Stimulated activated naive B cell treated with anti-CD40 and anti-IgM and Interleukin-4, amounts not matched to agents 10 μg/mL and 1 μg/mL and 100 μg/mL, for 72 hours (primary cell): ENCODE results near the gene KIF21B.

Experiments
- ATAC-seq, 2 donors: fragments of 150-1000 bp; cut with Tn5 transposase; replicated peaks; 2 replicates each; pipeline ENCODE4 v1.10.0; 2021; ENCODE audit warnings: moderate library complexity in 1 of 2
- DNase-seq: peaks from one replicate; pipeline ENCODE4 v3.0.0; 2021
- H3K27ac Mint-ChIP-seq: one replicate; pipeline ENCODE4 v1.8.0; 2022; ENCODE audit warnings: mild to moderate bottlenecking, mixed read lengths
- H3K27me3 Mint-ChIP-seq, 2 donors: one replicate each; pipeline ENCODE4 v1.8.0; 2022; ENCODE audit warnings: mixed read lengths in 2 of 2
- H3K36me3 Mint-ChIP-seq, 2 donors: one replicate each; pipeline ENCODE4 v1.8.0; 2022; ENCODE audit warnings: mixed read lengths in 2 of 2, mild to moderate bottlenecking in 1 of 2
- H3K4me1 Mint-ChIP-seq, 2 donors: one replicate each; pipeline ENCODE4 v1.8.0; 2022; ENCODE audit warnings: mixed read lengths in 2 of 2, mild to moderate bottlenecking in 1 of 2
- H3K4me3 Mint-ChIP-seq, 2 donors: one replicate each; pipeline ENCODE4 v1.8.0; 2022; ENCODE audit warnings: mild to moderate bottlenecking in 2 of 2, mixed read lengths in 2 of 2, moderate library complexity in 1 of 2
- H3K9me3 Mint-ChIP-seq, 2 donors: one replicate each; pipeline ENCODE4 v1.8.0; 2022; ENCODE audit warnings: mixed read lengths in 2 of 2, mild to moderate bottlenecking in 1 of 2

KIF21B gene

GRCh38 chr1:200925831-200926230, 97.7 kb downstream of the KIF21B start:
- DNase-seq (no peak), ATAC-seq (peak in 1 of 2 donors; percentile 57)
- H3K4me3 Mint-ChIP-seq = no peak overlapping the region
- H3K9me3 Mint-ChIP-seq = peaks cover 0 to under 1% of the 10 kb centered on the region in 2 donors
- H3K27me3 Mint-ChIP-seq = peaks cover 0 to 10% of the 10 kb centered on the region in 2 donors
- no peak overlapping the region for H3K27ac Mint-ChIP-seq
- no peaks in the 10 kb centered on the region for H3K36me3 Mint-ChIP-seq
- H3K4me1 Mint-ChIP-seq = peaks cover 0 to 2% of the 10 kb centered on the region in 2 donors

GRCh38 chr1:200923601-200924000, 99.9 kb downstream of the KIF21B start:
- no peak for DNase-seq
- H3K36me3 Mint-ChIP-seq = no peaks in the 10 kb centered on the region
- peaks cover 0 to 10% of the 10 kb centered on the region in 2 donors for H3K27me3 Mint-ChIP-seq
- H3K9me3 Mint-ChIP-seq = no peaks in the 10 kb centered on the region
- peaks cover 0 to 2% of the 10 kb centered on the region in 2 donors for H3K4me1 Mint-ChIP-seq
- no peak overlapping the region for H3K4me3 Mint-ChIP-seq
- no peak overlapping the region for H3K27ac Mint-ChIP-seq
- no peak for ATAC-seq

- Mint-ChIP-seq H3K27me3 (peaks cover 0 to 10% of the 10 kb centered on the region in 2 donors), H3K4me3 (no peak overlapping the region), H3K27ac (no peak overlapping the region), H3K4me1 (peaks cover 0 to 2% of the 10 kb centered on the region in 2 donors), H3K9me3 (no peaks in the 10 kb centered on the region), H3K36me3 (no peaks in the 10 kb centered on the region)
- ATAC-seq (no peak), DNase-seq (no peak)
These were observed 101.1 kb downstream of the KIF21B start for GRCh38 chr1:200922406-200922805.

- ATAC-seq (no peak), DNase-seq (no peak)
- Mint-ChIP-seq H3K4me1 (peaks cover 0 to 2% of the 10 kb centered on the region in 2 donors), H3K36me3 (no peaks in the 10 kb centered on the region), H3K9me3 (no peaks in the 10 kb centered on the region), H3K27ac (no peak overlapping the region), H3K27me3 (peaks cover 0 to 10% of the 10 kb centered on the region in 2 donors), H3K4me3 (no peak overlapping the region)
These were observed 101.9 kb downstream of the KIF21B start for GRCh38 chr1:200921571-200922110.
